Lower lobe of right lung (tissue), 2 donors: Measurements from ENCODE around the gene SSUH2. TPM values are rescaled to one million over a fixed set of nuclear protein-coding genes. Genes with fewer than 3 reads are reported as not detected.

Experiments
- ATAC-seq, 2 donors: fragments of 200-7000 bp; cut with Tn5 transposase; one replicate each; pipeline ENCODE4 v1.9.1; 2020 to 2022; ENCODE audit warnings: mild to moderate bottlenecking in 2 of 2, moderate library complexity in 2 of 2
- DNase-seq: peaks from one replicate; pipeline ENCODE4 v3.0.0-alpha.2; 2020
- H3K27ac ChIP-seq: fragments of 200-600 bp; one replicate; pipeline ENCODE4 v1.8.0; 2022
- H3K27me3 ChIP-seq: fragments of 200-600 bp; one replicate; pipeline ENCODE4 v1.8.0; 2022; ENCODE audit warnings: low read depth
- H3K36me3 ChIP-seq: fragments of 200-600 bp; one replicate; pipeline ENCODE4 v1.8.0; 2022; ENCODE audit warnings: mild to moderate bottlenecking
- H3K4me1 ChIP-seq: fragments of 200-600 bp; one replicate; pipeline ENCODE4 v1.8.0; 2022
- H3K4me3 ChIP-seq: fragments of 200-600 bp; one replicate; pipeline ENCODE4 v1.8.0; 2022; ENCODE audit warnings: mild to moderate bottlenecking
- H3K9me3 ChIP-seq: fragments of 200-600 bp; one replicate; pipeline ENCODE4 v1.8.0; 2022
- CTCF ChIP-seq: fragments of 200-600 bp; IDR thresholded peaks from one replicate; pipeline ENCODE4 v1.8.0; 2022; ENCODE audit warnings: antibody characterized with exemption, mild to moderate bottlenecking
- intact Hi-C: fragments of 100-400 bp; cut with DNase I; formaldehyde crosslinking; loops from one replicate; pipeline ENCODE4 v1.11.0; 2022
- total RNA-seq: library from RNA; stranded (reverse); fragmentation: NEBNext Ultra II Directional; extraction: Animal tissue kit (Norgen Biotek cat#: 25700); gene quantifications from one replicate; pipeline ENCODE4 v1.2.1, GENCODE V29; 2021
- donor health status: DM: no; HTN: yes; CAD: no; lungs with severe emphysema.

SSUH2 gene
- total RNA-seq, 1 donor from 2014 or later = not detected

- Histone ChIP-seq H3K27ac (no peak overlapping the region), H3K27me3 (no peaks in the 10 kb centered on the region), H3K9me3 (no peaks in the 10 kb centered on the region), H3K4me3 (no peak overlapping the region), H3K4me1 (no peaks in the 10 kb centered on the region), H3K36me3 (no peaks in the 10 kb centered on the region)
- ATAC-seq (no peak), DNase-seq (no peak)
- intact Hi-C loops = no loop called here
- TF ChIP-seq CTCF = no peak
Observed at GRCh38 chr3:8637348-8637747, 7.2 kb downstream of the SSUH2 start.

GRCh38 chr3:8635631-8636030 lies 9.0 kb downstream of the SSUH2 start:
- Histone ChIP-seq H3K36me3 (no peaks in the 10 kb centered on the region), H3K27ac (no peak overlapping the region), H3K27me3 (no peaks in the 10 kb centered on the region), H3K9me3 (no peaks in the 10 kb centered on the region), H3K4me1 (no peaks in the 10 kb centered on the region), H3K4me3 (no peak overlapping the region)
- intact Hi-C loops = no loop called here
- ATAC-seq = no peak
- TF ChIP-seq CTCF = no peak
- no peak for DNase-seq

- DNase-seq (no peak), ATAC-seq (no peak)
- intact Hi-C loops = no loop called here
- no peaks in the 10 kb centered on the region for H3K27me3 ChIP-seq
- H3K27ac ChIP-seq = no peak overlapping the region
- H3K36me3 ChIP-seq = no peaks in the 10 kb centered on the region
- TF ChIP-seq CTCF = no peak
- H3K4me1 ChIP-seq = no peaks in the 10 kb centered on the region
- H3K4me3 ChIP-seq = no peak overlapping the region
- no peaks in the 10 kb centered on the region for H3K9me3 ChIP-seq
Observed at GRCh38 chr3:8635125-8635524, 9.5 kb downstream of the SSUH2 start.

- H3K36me3 ChIP-seq = no peaks in the 10 kb centered on the region
- no peaks in the 10 kb centered on the region for H3K4me1 ChIP-seq
- H3K27ac ChIP-seq = no peak overlapping the region
- no peak overlapping the region for H3K4me3 ChIP-seq
- intact Hi-C loops = no loop called here
- DNase-seq = no peak
- no peaks in the 10 kb centered on the region for H3K9me3 ChIP-seq
- ATAC-seq = no peak
- H3K27me3 ChIP-seq = no peaks in the 10 kb centered on the region
- TF ChIP-seq CTCF = no peak
Observed at GRCh38 chr3:8632402-8633237, 12.0 kb downstream of the SSUH2 start.

- no peaks in the 10 kb centered on the region for H3K27me3 ChIP-seq
- no peaks in the 10 kb centered on the region for H3K4me1 ChIP-seq
- no peak overlapping the region for H3K27ac ChIP-seq
- no peaks in the 10 kb centered on the region for H3K36me3 ChIP-seq
- intact Hi-C loops = no loop called here
- no peak overlapping the region for H3K4me3 ChIP-seq
- no peak for ATAC-seq
- TF ChIP-seq CTCF = no peak
- DNase-seq = no peak
- no peaks in the 10 kb centered on the region for H3K9me3 ChIP-seq
Observed at GRCh38 chr3:8631661-8632060, 12.9 kb downstream of the SSUH2 start.
